CD4-positive, alpha-beta T cell treated with Interleukin-4 for 4 hours (primary cell): ENCODE measurements around the gene ZNF281.

Experiments
- DNase-seq: peaks from one replicate; pipeline ENCODE4 v3.0.0-alpha.2; 2020

Gene ZNF281

GRCh38 chr1:200386416-200386815, 23.4 kb downstream of the ZNF281 start:
- DNase-seq = no peak

- DNase-seq = no peak
Measured at GRCh38 chr1:200384818-200385390, 24.9 kb downstream of the ZNF281 start.

GRCh38 chr1:200381256-200381984, 28.4 kb downstream of the ZNF281 start:
- no peak for DNase-seq

GRCh38 chr1:200380589-200381021, 29.2 kb downstream of the ZNF281 start:
- DNase-seq = no peak

- DNase-seq = no peak
Measured at GRCh38 chr1:200379940-200380588, 29.8 kb downstream of the ZNF281 start.

GRCh38 chr1:200379432-200379757, 30.4 kb downstream of the ZNF281 start:
- no peak for DNase-seq

- DNase-seq = no peak
Measured at GRCh38 chr1:200378096-200378495, 31.7 kb downstream of the ZNF281 start.

GRCh38 chr1:200376528-200376927, 33.3 kb downstream of the ZNF281 start:
- DNase-seq = no peak

GRCh38 chr1:200374569-200375295, 35.1 kb downstream of the ZNF281 start:
- no peak for DNase-seq

- no peak for DNase-seq
Measured at GRCh38 chr1:200373811-200374231, 36.0 kb downstream of the ZNF281 start.

- no peak for DNase-seq
Measured at GRCh38 chr1:200372885-200373181, 37.0 kb downstream of the ZNF281 start.

GRCh38 chr1:200372095-200372884, 37.5 kb downstream of the ZNF281 start:
- DNase-seq = no peak

GRCh38 chr1:200369706-200370105, 40.1 kb downstream of the ZNF281 start:
- DNase-seq = no peak

- DNase-seq = no peak
Measured at GRCh38 chr1:200369131-200369530, 40.7 kb downstream of the ZNF281 start.

GRCh38 chr1:200368556-200368955, 41.3 kb downstream of the ZNF281 start:
- DNase-seq = no peak

- no peak for DNase-seq
Measured at GRCh38 chr1:200367841-200368534, 41.8 kb downstream of the ZNF281 start.

- DNase-seq = no peak
Measured at GRCh38 chr1:200366577-200367253, 43.1 kb downstream of the ZNF281 start.

- DNase-seq = no peak
Measured at GRCh38 chr1:200365897-200366426, 43.9 kb downstream of the ZNF281 start.

- no peak for DNase-seq
Measured at GRCh38 chr1:200364831-200365230, 45.0 kb downstream of the ZNF281 start.

GRCh38 chr1:200364091-200364759, 45.6 kb downstream of the ZNF281 start:
- DNase-seq = no peak
